GM18951 (cell line): ENCODE measurements around the gene MEGF6.
A peak's percentile ranks its signal among the peaks of the same experiment; 100 is the strongest.

Experiments
- POLR2A ChIP-seq: IDR thresholded peaks from 4 replicates; pipeline ENCODE4 v1.6.1; 2011; ENCODE audit warnings: mild to moderate bottlenecking; ENCODE audit not compliant: insufficient read length, insufficient read depth; ENCODE audit errors: extremely low read depth
- in situ Hi-C: fragments of 300-500 bp; cut with MboI; formaldehyde crosslinking; loops from one replicate; pipeline ENCODE4 v1.12.0; 2022; ENCODE audit warnings: low sequenced_read_pairs, mixed read lengths, inconsistent platforms; ENCODE audit not compliant: unreplicated experiment

MEGF6 gene

GRCh38 chr1:3630161-3630611 is 18.9 kb upstream of the MEGF6 start:
- no peak for TF ChIP-seq POLR2A
- in situ Hi-C loops, result no loop called here

- in situ Hi-C loops, result no loop called here
- no peak for TF ChIP-seq POLR2A
Observed at GRCh38 chr1:3629561-3630160, 18.4 kb upstream of the MEGF6 start.

GRCh38 chr1:3628445-3628844 is 17.1 kb upstream of the MEGF6 start:
- in situ Hi-C loops, result no loop called here
- TF ChIP-seq POLR2A, result no peak

- no peak for TF ChIP-seq POLR2A
- in situ Hi-C loops, result no loop called here
Observed at GRCh38 chr1:3627515-3628253, 16.4 kb upstream of the MEGF6 start.

GRCh38 chr1:3626025-3626424 is 14.7 kb upstream of the MEGF6 start:
- TF ChIP-seq POLR2A, result no peak
- in situ Hi-C loops, result no loop called here

- in situ Hi-C loops, result no loop called here
- no peak for TF ChIP-seq POLR2A
Observed at GRCh38 chr1:3625151-3625907, 14.0 kb upstream of the MEGF6 start.

GRCh38 chr1:3624200-3625136 is 13.2 kb upstream of the MEGF6 start, which contains the start of gene TPRG1L:
Gene TPRG1L, plus strand, starts transcription at chr1:3625015. Its CDS starts 58 bp downstream, at chr1:3625073.
- peak; percentile 48 for TF ChIP-seq POLR2A
- in situ Hi-C loops, result loop anchor here (5.0 kb wide), 1 partner anchor 57 kb away; no protein-coding TSS in a partner anchor

GRCh38 chr1:3623441-3624199 is 12.3 kb upstream of the MEGF6 start:
- no peak for TF ChIP-seq POLR2A
- in situ Hi-C loops, result loop anchor here (5.0 kb wide), 1 partner anchor 56 kb away; no protein-coding TSS in a partner anchor

- in situ Hi-C loops, result loop anchor here (5.0 kb wide), 1 partner anchor 55 kb away; no protein-coding TSS in a partner anchor
Observed at GRCh38 chr1:3622102-3622501, 10.8 kb upstream of the MEGF6 start.

- in situ Hi-C loops, result loop anchor here (5.0 kb wide), 1 partner anchor 54 kb away; no protein-coding TSS in a partner anchor
Observed at GRCh38 chr1:3621151-3621671, 9.9 kb upstream of the MEGF6 start.

- no peak for TF ChIP-seq POLR2A
- in situ Hi-C loops, result loop anchor here (5.0 kb wide), 1 partner anchor 53 kb away; no protein-coding TSS in a partner anchor
Observed at GRCh38 chr1:3620708-3621107, 9.4 kb upstream of the MEGF6 start.
